B cell (primary cell): Measurements from ENCODE around the gene ADPRH. TPM values are rescaled to one million over a fixed set of nuclear protein-coding genes. Genes with fewer than 3 reads are reported as not detected.

Source experiments
- ATAC-seq: fragments of 200-7000 bp; cut with Tn5 transposase; one replicate; pipeline ENCODE4 v1.10.0; 2021; ENCODE audit warnings: low read depth, mild to moderate bottlenecking, moderate number of reproducible peaks, moderate library complexity
- CTCF ChIA-PET: fragments of 350-600 bp; sonication (Branson Sonifier 250); formaldehyde crosslinking; loops from one replicate; lab custom pipeline; 2021; ENCODE audit warnings: antibody characterized with exemption, inconsistent platforms; lab: Charles Lee
- POLR2A ChIA-PET: fragments of 350-600 bp; sonication (Branson Sonifier 250); formaldehyde crosslinking; loops from one replicate; lab custom pipeline; 2021; ENCODE audit warnings: antibody characterized with exemption; lab: Charles Lee
- DNase-seq: peaks from one replicate; pipeline ENCODE4 v3.0.0; 2013
- H2AFZ ChIP-seq: 2 replicates; pipeline ENCODE4 v1.6.1; 2012; ENCODE audit warnings: mild to moderate bottlenecking, low read depth, low read length; ENCODE audit not compliant: insufficient read depth, poor library complexity, severe bottlenecking
- H3K27ac ChIP-seq, 2 donors: 1 replicate in 1 of 2; 2 replicates in 1 of 2; pipeline ENCODE4 v1.5.1; 2012 to 2013; ENCODE audit warnings: low read length in 2 of 2, mild to moderate bottlenecking in 2 of 2, moderate library complexity in 1 of 2
- H3K27me3 ChIP-seq, 4 experiments: fragments of 200-600 bp in 1 of 4; sonication (generic) in 1 of 4; replicated peaks in 1 of 4; 1 replicate in 2 of 4; 2 replicates in 2 of 4; pipeline versions ENCODE4 v1.6.1 to v1.7.0; 2013 to 2016; ENCODE audit warnings: low read length in 3 of 4, mild to moderate bottlenecking in 2 of 4, mixed read lengths in 1 of 4, moderate library complexity in 1 of 4; ENCODE audit not compliant: insufficient read depth in 4 of 4, control insufficient read depth in 3 of 4; ENCODE audit errors: control extremely low read depth in 1 of 4
- H3K36me3 ChIP-seq, 2 experiments: replicated peaks in 1 of 2; 1 replicate in 1 of 2; 2 replicates in 1 of 2; pipeline versions ENCODE4 v1.6.1 to v1.7.1; 2013; ENCODE audit warnings: low read length in 1 of 2; ENCODE audit not compliant: insufficient read depth in 2 of 2, control insufficient read depth in 1 of 2; ENCODE audit errors: control extremely low read depth in 1 of 2, extremely low read depth in 1 of 2
- H3K4me1 ChIP-seq, 2 donors: fragments of 200-600 bp in 1 of 2; sonication (generic) in 1 of 2; 1 replicate in 1 of 2; 2 replicates in 1 of 2; pipeline versions ENCODE4 v1.5.1 to v1.6.1; 2013 to 2017; ENCODE audit warnings: low read length in 2 of 2; ENCODE audit not compliant: control insufficient read depth in 2 of 2, insufficient read depth in 2 of 2
- H3K4me2 ChIP-seq: replicated peaks from 2 replicates; pipeline ENCODE3; 2012; ENCODE audit warnings: mild to moderate bottlenecking, low read depth, low read length; ENCODE audit not compliant: poor library complexity, severe bottlenecking
- H3K4me3 ChIP-seq, 5 experiments: fragments of 200-600 bp in 1 of 5; sonication (generic) in 1 of 5; 1 replicate in 3 of 5; 2 replicates in 2 of 5; pipeline versions ENCODE4 v1.5.1 to v1.7.0; 2011 to 2016; ENCODE audit warnings: low read length in 4 of 5, mild to moderate bottlenecking in 4 of 5, low read depth in 2 of 5, control low read depth in 1 of 5, moderate library complexity in 1 of 5; ENCODE audit not compliant: insufficient read depth in 1 of 5; ENCODE audit errors: control extremely low read depth in 1 of 5, extremely low read depth in 1 of 5
- H3K79me2 ChIP-seq: fragments of 200-600 bp; sonication (generic); one replicate; pipeline ENCODE4 v1.6.0; 2016; ENCODE audit warnings: low read length; ENCODE audit not compliant: control insufficient read depth, insufficient read depth
- H3K9ac ChIP-seq: fragments of 200-600 bp; sonication (generic); 2 replicates; pipeline ENCODE4 v1.6.1; 2017; ENCODE audit warnings: mild to moderate bottlenecking, low read length, moderate library complexity
- H3K9me3 ChIP-seq, 3 donors: one replicate each; pipeline versions ENCODE4 v1.6.1 to v1.7.1; 2013; ENCODE audit warnings: low read length in 2 of 3; ENCODE audit not compliant: control insufficient read depth in 2 of 3, insufficient read depth in 1 of 3; ENCODE audit errors: control extremely low read depth in 1 of 3
- H4K20me1 ChIP-seq: 2 replicates; pipeline ENCODE4 v1.6.0; 2012; ENCODE audit warnings: mild to moderate bottlenecking, low read length; ENCODE audit not compliant: insufficient read depth, control insufficient read depth, poor library complexity, severe bottlenecking
- H3K27ac Mint-ChIP-seq: one replicate; pipeline ENCODE4 v1.8.0; 2021; ENCODE audit warnings: mixed read lengths
- H3K27me3 Mint-ChIP-seq: one replicate; pipeline ENCODE4 v1.8.0; 2021; ENCODE audit warnings: mixed read lengths
- H3K4me1 Mint-ChIP-seq: one replicate; pipeline ENCODE4 v1.8.0; 2021; ENCODE audit warnings: mixed read lengths
- H3K4me3 Mint-ChIP-seq: one replicate; pipeline ENCODE4 v1.8.0; 2021; ENCODE audit warnings: mixed read lengths
- H3K9me3 Mint-ChIP-seq: one replicate; pipeline ENCODE4 v1.8.0; 2022; ENCODE audit warnings: mixed read lengths; ENCODE audit not compliant: insufficient read depth
- EZH2 ChIP-seq: IDR thresholded peaks from 2 replicates; pipeline ENCODE4 v1.6.1; 2012; ENCODE audit warnings: borderline replicate concordance, low read depth, mild to moderate bottlenecking, moderate library complexity, low read length; ENCODE audit not compliant: insufficient read depth, poor library complexity, severe bottlenecking
- WGBS: methylation state at CpG from one replicate; pipeline ENCODE4 v1.1.5; 2013; ENCODE audit warnings: missing lambda C conversion rate; ENCODE audit not compliant: insufficient coverage; 5-methylcytosine and 5-hydroxymethylcytosine counted together
- intact Hi-C: fragments of 100-400 bp; cut with micrococcal nuclease; formaldehyde crosslinking; loops from one replicate; pipeline ENCODE4 v1.10.0; 2022
- polyA plus RNA-seq: library from polyadenylated mRNA; depleted of rRNA; stranded (reverse); fragments of >200 nt; gene quantifications from 2 replicates; pipeline ENCODE4 v1.2.3, GENCODE V29; 2012
- total RNA-seq, 2 donors: library from RNA; stranded (reverse); fragments of 120-200 nt in 1 of 2; gene quantifications; 1 replicate in 1 of 2; 2 replicates in 1 of 2; pipeline versions ENCODE4 v1.2.3 to v1.2.4, GENCODE V29; 2013 to 2022
- TF ChIP-seq, protein P1 (sequence below): fragments of 200-600 bp; IDR thresholded peaks from one replicate; pipeline ENCODE4 v1.8.0; 2022; ENCODE audit warnings: antibody characterized with exemption, mild to moderate bottlenecking

ADPRH gene
- total and polyA plus RNA-seq, 2 donors (not counting 1 experiment from before 2014, with no cell fraction given): 10.0 to 24.5 TPM

DNA sequence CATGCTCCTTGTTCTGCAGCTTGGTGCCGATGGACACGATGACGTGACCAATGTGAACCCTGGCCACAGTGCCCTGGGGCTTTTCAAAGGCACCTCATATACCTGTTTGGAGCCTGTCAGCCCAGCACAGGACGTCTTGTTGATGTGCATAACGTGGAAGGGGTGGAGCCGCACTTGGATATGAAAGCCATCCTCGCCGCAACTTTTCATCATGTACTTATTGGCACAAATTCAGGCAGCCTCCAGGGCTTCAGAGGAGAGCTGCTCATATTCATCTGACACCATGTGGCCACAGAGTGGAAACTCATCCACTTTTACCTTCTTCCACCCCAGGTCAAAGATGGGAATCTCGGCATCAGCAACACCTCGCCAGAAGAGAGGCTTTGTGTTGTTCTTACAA is 56.4 kb downstream of the ADPRH start:
- whole genome bisulfite sequencing: 97% methylated on average over 7 of the region's 10 CpGs
- CTCF ChIA-PET: no interaction called here
- POLR2A ChIA-PET: no interaction called here

DNA sequence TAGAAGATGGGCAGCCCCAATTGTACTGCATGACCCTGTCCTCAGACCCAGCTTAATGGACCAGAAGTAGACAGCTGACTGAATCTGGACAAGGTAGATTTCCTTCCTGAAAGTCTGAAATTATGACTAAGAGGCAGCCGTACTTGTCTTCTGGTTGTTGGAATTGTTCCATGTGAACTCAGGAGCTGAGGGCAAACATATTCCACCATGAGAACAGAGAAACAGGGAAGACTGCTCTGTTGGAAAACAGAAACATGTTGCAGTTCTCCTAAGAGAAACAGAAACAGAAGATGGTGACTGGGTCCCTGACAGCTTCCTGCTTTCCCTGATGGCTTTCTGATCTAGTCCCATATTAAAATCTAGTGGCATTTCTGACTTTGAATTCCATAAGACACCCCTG is 57.0 kb downstream of the ADPRH start:
- H3K4me2 ChIP-seq: no peak overlapping the region
- Mint-ChIP-seq H3K27ac (no peak overlapping the region), H3K27me3 (no peaks in the 10 kb centered on the region), H3K4me1 (peaks cover 24% of the 10 kb centered on the region), H3K9me3 (peaks cover 4% of the 10 kb centered on the region), H3K4me3 (no peak overlapping the region)
- H3K4me1 ChIP-seq: peaks cover 16 to 20% of the 10 kb centered on the region in 2 donors
- H3K36me3 ChIP-seq: no peaks in the 10 kb centered on the region
- no peak overlapping the region for H2AFZ ChIP-seq
- POLR2A ChIA-PET: no interaction called here
- 83% methylated on average over 1 of the region's 1 CpG for WGBS
- no peaks in the 10 kb centered on the region for H3K9me3 ChIP-seq
- CTCF ChIA-PET: no interaction called here
- no peak overlapping the region for H3K4me3 ChIP-seq
- intact Hi-C loops: no loop called here
- ATAC-seq (no peak), DNase-seq (no peak)
- H3K79me2 ChIP-seq: no peaks in the 10 kb centered on the region
- H3K27ac ChIP-seq: no peak overlapping the region
- no peaks in the 10 kb centered on the region for H4K20me1 ChIP-seq
- no peak overlapping the region for H3K9ac ChIP-seq
- H3K27me3 ChIP-seq: no peaks in the 10 kb centered on the region
- TF ChIP-seq, protein P1, sequence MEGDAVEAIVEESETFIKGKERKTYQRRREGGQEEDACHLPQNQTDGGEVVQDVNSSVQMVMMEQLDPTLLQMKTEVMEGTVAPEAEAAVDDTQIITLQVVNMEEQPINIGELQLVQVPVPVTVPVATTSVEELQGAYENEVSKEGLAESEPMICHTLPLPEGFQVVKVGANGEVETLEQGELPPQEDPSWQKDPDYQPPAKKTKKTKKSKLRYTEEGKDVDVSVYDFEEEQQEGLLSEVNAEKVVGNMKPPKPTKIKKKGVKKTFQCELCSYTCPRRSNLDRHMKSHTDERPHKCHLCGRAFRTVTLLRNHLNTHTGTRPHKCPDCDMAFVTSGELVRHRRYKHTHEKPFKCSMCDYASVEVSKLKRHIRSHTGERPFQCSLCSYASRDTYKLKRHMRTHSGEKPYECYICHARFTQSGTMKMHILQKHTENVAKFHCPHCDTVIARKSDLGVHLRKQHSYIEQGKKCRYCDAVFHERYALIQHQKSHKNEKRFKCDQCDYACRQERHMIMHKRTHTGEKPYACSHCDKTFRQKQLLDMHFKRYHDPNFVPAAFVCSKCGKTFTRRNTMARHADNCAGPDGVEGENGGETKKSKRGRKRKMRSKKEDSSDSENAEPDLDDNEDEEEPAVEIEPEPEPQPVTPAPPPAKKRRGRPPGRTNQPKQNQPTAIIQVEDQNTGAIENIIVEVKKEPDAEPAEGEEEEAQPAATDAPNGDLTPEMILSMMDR: no peak
- TF ChIP-seq EZH2: no peak

More for the DNA sequence above, 56.4 kb downstream of the ADPRH start:
- Mint-ChIP-seq H3K27me3 (no peaks in the 10 kb centered on the region), H3K4me1 (peaks cover 26% of the 10 kb centered on the region), H3K9me3 (peaks cover 4% of the 10 kb centered on the region), H3K4me3 (no peak overlapping the region), H3K27ac (no peak overlapping the region)
- ATAC-seq (no peak), DNase-seq (no peak)
- intact Hi-C loops: no loop called here
- H4K20me1 ChIP-seq: no peaks in the 10 kb centered on the region
- H2AFZ ChIP-seq: no peak overlapping the region
- H3K36me3 ChIP-seq: no peaks in the 10 kb centered on the region
- H3K27me3 ChIP-seq: no peaks in the 10 kb centered on the region
- no peaks in the 10 kb centered on the region for H3K9me3 ChIP-seq
- no peak overlapping the region for H3K4me3 ChIP-seq
- no peaks in the 10 kb centered on the region for H3K79me2 ChIP-seq
- no peak overlapping the region for H3K4me2 ChIP-seq
- H3K4me1 ChIP-seq: peaks cover 16 to 20% of the 10 kb centered on the region in 2 donors
- TF ChIP-seq EZH2: no peak
- TF ChIP-seq, protein P1: no peak
- no peak overlapping the region for H3K9ac ChIP-seq
- H3K27ac ChIP-seq: no peak overlapping the region
